ENCODE measurements around the gene CD164L2.
"Not testable (repeated sequence)": the region's sequence is repeated elsewhere in the genome, so short reads cannot be mapped to it uniquely, and the experiment has no call there.

CD164L2 gene

GRCh38 chr1:27383039-27383605 lies at the start of gene CD164L2:
Gene CD164L2 (minus strand): TSS chr1:27383333. CDS start chr1:27383239, 94 bp downstream.
- FAIRE-seq = no peak

GRCh38 chr1:27432725-27433124 lies 49.6 kb upstream of the CD164L2 start:
- FAIRE-seq = not testable (repeated sequence)

GRCh38 chr1:27431601-27431940 lies 48.4 kb upstream of the CD164L2 start:
- no peak for FAIRE-seq

- no peak for FAIRE-seq
Observed at GRCh38 chr1:27430903-27431600, 47.9 kb upstream of the CD164L2 start.

GRCh38 chr1:27429029-27429425 lies 45.9 kb upstream of the CD164L2 start:
- no peak for FAIRE-seq

GRCh38 chr1:27428316-27429028 lies 45.3 kb upstream of the CD164L2 start:
- no peak for FAIRE-seq

- no peak for FAIRE-seq
Observed at GRCh38 chr1:27427816-27428315, 44.7 kb upstream of the CD164L2 start.

GRCh38 chr1:27427329-27427728 lies 44.2 kb upstream of the CD164L2 start:
- FAIRE-seq = no peak

- FAIRE-seq = no peak
Observed at GRCh38 chr1:27423709-27424108, 40.6 kb upstream of the CD164L2 start.

- no peak for FAIRE-seq
Observed at GRCh38 chr1:27418326-27419185, 35.4 kb upstream of the CD164L2 start.

- FAIRE-seq = no peak
Observed at GRCh38 chr1:27417713-27418112, 34.6 kb upstream of the CD164L2 start.

GRCh38 chr1:27416387-27417111 lies 33.4 kb upstream of the CD164L2 start:
- FAIRE-seq = no peak

- FAIRE-seq = no peak
Observed at GRCh38 chr1:27414091-27414490, 31.0 kb upstream of the CD164L2 start.

- no peak for FAIRE-seq
Observed at GRCh38 chr1:27413004-27413403, 29.9 kb upstream of the CD164L2 start.

- no peak for FAIRE-seq
Observed at GRCh38 chr1:27412502-27412901, 29.4 kb upstream of the CD164L2 start.

- no peak for FAIRE-seq
Observed at GRCh38 chr1:27410709-27411108, 27.6 kb upstream of the CD164L2 start.

GRCh38 chr1:27409669-27410068 lies 26.5 kb upstream of the CD164L2 start:
- FAIRE-seq = no peak

GRCh38 chr1:27408151-27408550 lies 25.0 kb upstream of the CD164L2 start:
- no peak for FAIRE-seq

- not testable (repeated sequence) for FAIRE-seq
Observed at GRCh38 chr1:27406791-27407190, 23.7 kb upstream of the CD164L2 start.

- FAIRE-seq = no peak
Observed at GRCh38 chr1:27406362-27406680, 23.2 kb upstream of the CD164L2 start.

- FAIRE-seq = not testable (repeated sequence)
Observed at GRCh38 chr1:27405598-27406361, 22.6 kb upstream of the CD164L2 start.

- no peak for FAIRE-seq
Observed at GRCh38 chr1:27405074-27405473, 21.9 kb upstream of the CD164L2 start.

Measured in endometrium (tissue), 2 donors.